CD14-positive monocyte (primary cell): Measurements from ENCODE around the gene VAT1L. TPM values are rescaled to one million over a fixed set of nuclear protein-coding genes. Genes with fewer than 3 reads are reported as not detected.

Source experiments
- DNase-seq, 3 donors: peaks; one replicate each; pipeline ENCODE4 v3.0.0-alpha.2; 2011 to 2022
- H2AFZ ChIP-seq: 2 replicates; pipeline ENCODE4 v1.6.0; 2012; ENCODE audit warnings: mild to moderate bottlenecking, low read depth, low read length, inconsistent platforms; ENCODE audit not compliant: insufficient read depth, poor library complexity, severe bottlenecking
- H3K27ac ChIP-seq, 2 donors: 1 replicate in 1 of 2; 2 replicates in 1 of 2; pipeline ENCODE4 v1.5.1; 2012 to 2013; ENCODE audit warnings: low read length in 2 of 2, control low read depth in 1 of 2, inconsistent platforms in 1 of 2, low read depth in 1 of 2, mild to moderate bottlenecking in 1 of 2
- H3K27me3 ChIP-seq, 2 donors: one replicate each; pipeline versions ENCODE4 v1.6.0 to v1.6.1; 2011 to 2013; ENCODE audit warnings: low read length in 2 of 2; ENCODE audit not compliant: control insufficient read depth in 2 of 2, insufficient read depth in 2 of 2
- H3K36me3 ChIP-seq, 2 donors: replicated peaks in 1 of 2; 1 replicate in 1 of 2; 2 replicates in 1 of 2; pipeline versions ENCODE4 v1.5.1 to v1.6.1; 2012 to 2013; ENCODE audit warnings: low read length in 2 of 2, control low read depth in 1 of 2, inconsistent platforms in 1 of 2, mild to moderate bottlenecking in 1 of 2; ENCODE audit not compliant: insufficient read depth in 2 of 2, control insufficient read depth in 1 of 2
- H3K4me1 ChIP-seq, 2 donors: 1 replicate in 1 of 2; 2 replicates in 1 of 2; pipeline versions ENCODE4 v1.5.1 to v1.6.1; 2012 to 2013; ENCODE audit warnings: low read length in 2 of 2, control low read depth in 1 of 2, inconsistent platforms in 1 of 2, mild to moderate bottlenecking in 1 of 2, moderate library complexity in 1 of 2; ENCODE audit not compliant: insufficient read depth in 2 of 2, control insufficient read depth in 1 of 2
- H3K4me2 ChIP-seq: replicated peaks from 2 replicates; pipeline ENCODE3; 2012; ENCODE audit warnings: low read length, moderate library complexity, mild to moderate bottlenecking; ENCODE audit not compliant: poor library complexity, severe bottlenecking; ENCODE audit errors: extremely low read depth
- H3K4me3 ChIP-seq, 3 experiments: fragments of 200-600 bp in 1 of 3; sonication (generic) in 1 of 3; replicated peaks in 1 of 3; 1 replicate in 2 of 3; 2 replicates in 1 of 3; pipeline ENCODE4 v1.5.1; 2011 to 2013; ENCODE audit warnings: low read length in 3 of 3, mild to moderate bottlenecking in 3 of 3, control low read depth in 2 of 3, low read depth in 2 of 3, inconsistent platforms in 1 of 3, moderate library complexity in 1 of 3
- H3K79me2 ChIP-seq: 2 replicates; pipeline ENCODE4 v1.6.0; 2012; ENCODE audit warnings: mild to moderate bottlenecking, control low read depth, inconsistent platforms, low read length, moderate library complexity; ENCODE audit not compliant: insufficient read depth
- H3K9ac ChIP-seq: 2 replicates; pipeline ENCODE4 v1.6.0; 2017; ENCODE audit warnings: low read length, mild to moderate bottlenecking; ENCODE audit not compliant: insufficient read depth, poor library complexity, severe bottlenecking
- H3K9me3 ChIP-seq, 2 donors: replicated peaks in 1 of 2; 1 replicate in 1 of 2; 2 replicates in 1 of 2; pipeline versions ENCODE4 v1.5.1 to v1.6.1; 2012 to 2013; ENCODE audit warnings: low read length in 2 of 2, control low read depth in 1 of 2; ENCODE audit not compliant: control insufficient read depth in 1 of 2, insufficient read depth in 1 of 2
- H4K20me1 ChIP-seq: 2 replicates; pipeline ENCODE4 v1.6.0; 2012; ENCODE audit warnings: mild to moderate bottlenecking, low read length, control low read depth, moderate library complexity; ENCODE audit not compliant: insufficient read depth
- H3K27ac Mint-ChIP-seq, 7 donors: one replicate each; pipeline ENCODE4 v1.8.0; 2020; ENCODE audit warnings: mild to moderate bottlenecking in 7 of 7, mixed read lengths in 7 of 7, moderate library complexity in 6 of 7, inconsistent platforms in 2 of 7
- H3K27me3 Mint-ChIP-seq, 3 donors: one replicate each; pipeline ENCODE4 v1.8.0; 2021 to 2022; ENCODE audit warnings: low read depth in 3 of 3, mild to moderate bottlenecking in 3 of 3, mixed read lengths in 3 of 3, moderate library complexity in 3 of 3, inconsistent platforms in 1 of 3
- H3K36me3 Mint-ChIP-seq, 2 donors: one replicate each; pipeline ENCODE4 v1.8.0; 2020; ENCODE audit warnings: mixed read lengths in 2 of 2, inconsistent platforms in 1 of 2, mild to moderate bottlenecking in 1 of 2
- H3K4me1 Mint-ChIP-seq: one replicate; pipeline ENCODE4 v1.8.0; 2020; ENCODE audit warnings: mild to moderate bottlenecking, mixed read lengths
- H3K4me3 Mint-ChIP-seq, 2 donors: one replicate each; pipeline ENCODE4 v1.8.0; 2020; ENCODE audit warnings: mild to moderate bottlenecking in 2 of 2, mixed read lengths in 2 of 2, moderate library complexity in 1 of 2
- H3K9me3 Mint-ChIP-seq, 7 donors: one replicate each; pipeline ENCODE4 v1.8.0; 2020 to 2022; ENCODE audit warnings: mixed read lengths in 7 of 7, mild to moderate bottlenecking in 6 of 7, moderate library complexity in 6 of 7, inconsistent platforms in 2 of 7
- WGBS: methylation state at CpG from one replicate; pipeline ENCODE4 v1.1.5; 2013; ENCODE audit warnings: missing lambda C conversion rate; ENCODE audit not compliant: insufficient coverage; 5-methylcytosine and 5-hydroxymethylcytosine counted together
- intact Hi-C, 2 donors: fragments of 100-400 bp; cut with micrococcal nuclease; formaldehyde crosslinking; loops; one replicate each; pipeline versions ENCODE4 v1.15.0 to v1.15.1; 2023
- polyA plus RNA-seq, 3 donors: library from polyadenylated mRNA; depleted of rRNA in 1 of 3; unstranded in 2 of 3; stranded (reverse) in 1 of 3; fragments of 300-500 nt in 2 of 3; fragments of >200 nt in 1 of 3; fragmentation: Illumina TruSeq in 2 of 3; gene quantifications; 1 replicate in 2 of 3; 2 replicates in 1 of 3; pipeline ENCODE4 v1.2.3, GENCODE V29; 2012 to 2021
- TF ChIP-seq, protein P1 (sequence below): fragments of 200-600 bp; IDR thresholded peaks from one replicate; pipeline ENCODE4 v1.8.0; 2022; ENCODE audit warnings: antibody characterized with exemption, mild to moderate bottlenecking

VAT1L gene
- polyA plus RNA-seq, 3 donors: not detected

DNA sequence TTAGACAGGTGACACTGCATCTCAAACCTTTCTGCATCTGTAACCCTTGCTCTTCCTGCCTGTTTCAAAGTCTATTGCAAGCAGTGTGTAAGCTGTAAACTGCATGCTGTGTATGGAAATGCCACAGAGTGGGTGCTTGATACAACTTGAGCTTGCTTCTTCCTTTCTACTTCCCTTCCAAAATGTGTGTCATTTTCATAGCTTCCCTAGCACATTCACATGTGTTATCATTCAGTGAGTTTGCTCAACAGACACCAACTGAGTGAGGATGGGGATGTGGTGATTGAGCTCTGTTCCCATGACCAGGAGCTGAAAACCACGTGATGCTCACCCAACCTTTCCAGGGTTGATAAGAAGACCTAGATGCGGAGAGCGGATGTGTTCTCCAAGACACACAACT lies 111.1 kb downstream of the VAT1L start:
- H3K27me3 ChIP-seq: no peaks in the 10 kb centered on the region
- H3K4me2 ChIP-seq: no peak overlapping the region
- no peaks in the 10 kb centered on the region for H3K36me3 ChIP-seq
- no peaks in the 10 kb centered on the region for H3K4me1 ChIP-seq
- H3K79me2 ChIP-seq: no peaks in the 10 kb centered on the region
- peaks cover 0 to 2% (median 0%) of the 10 kb centered on the region in 7 donors for H3K9me3 Mint-ChIP-seq
- no peaks in the 10 kb centered on the region for H3K36me3 Mint-ChIP-seq
- H3K4me1 Mint-ChIP-seq: no peaks in the 10 kb centered on the region
- H4K20me1 ChIP-seq: no peaks in the 10 kb centered on the region
- H3K27ac ChIP-seq: no peak overlapping the region
- no peak overlapping the region for H2AFZ ChIP-seq
- H3K9ac ChIP-seq: no peak overlapping the region
- no peaks in the 10 kb centered on the region for H3K9me3 ChIP-seq
- H3K4me3 ChIP-seq: no peak overlapping the region
- intact Hi-C loops: no loop called here
- TF ChIP-seq, protein P1, sequence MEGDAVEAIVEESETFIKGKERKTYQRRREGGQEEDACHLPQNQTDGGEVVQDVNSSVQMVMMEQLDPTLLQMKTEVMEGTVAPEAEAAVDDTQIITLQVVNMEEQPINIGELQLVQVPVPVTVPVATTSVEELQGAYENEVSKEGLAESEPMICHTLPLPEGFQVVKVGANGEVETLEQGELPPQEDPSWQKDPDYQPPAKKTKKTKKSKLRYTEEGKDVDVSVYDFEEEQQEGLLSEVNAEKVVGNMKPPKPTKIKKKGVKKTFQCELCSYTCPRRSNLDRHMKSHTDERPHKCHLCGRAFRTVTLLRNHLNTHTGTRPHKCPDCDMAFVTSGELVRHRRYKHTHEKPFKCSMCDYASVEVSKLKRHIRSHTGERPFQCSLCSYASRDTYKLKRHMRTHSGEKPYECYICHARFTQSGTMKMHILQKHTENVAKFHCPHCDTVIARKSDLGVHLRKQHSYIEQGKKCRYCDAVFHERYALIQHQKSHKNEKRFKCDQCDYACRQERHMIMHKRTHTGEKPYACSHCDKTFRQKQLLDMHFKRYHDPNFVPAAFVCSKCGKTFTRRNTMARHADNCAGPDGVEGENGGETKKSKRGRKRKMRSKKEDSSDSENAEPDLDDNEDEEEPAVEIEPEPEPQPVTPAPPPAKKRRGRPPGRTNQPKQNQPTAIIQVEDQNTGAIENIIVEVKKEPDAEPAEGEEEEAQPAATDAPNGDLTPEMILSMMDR: no peak
- H3K27me3 Mint-ChIP-seq: peaks cover 0 to 3% (median 1%) of the 10 kb centered on the region in 3 donors
- H3K27ac Mint-ChIP-seq: no peak overlapping the region
- no peak for DNase-seq
- no peak overlapping the region for H3K4me3 Mint-ChIP-seq
- WGBS: 100% methylated on average over 2 of the region's 3 CpGs

DNA sequence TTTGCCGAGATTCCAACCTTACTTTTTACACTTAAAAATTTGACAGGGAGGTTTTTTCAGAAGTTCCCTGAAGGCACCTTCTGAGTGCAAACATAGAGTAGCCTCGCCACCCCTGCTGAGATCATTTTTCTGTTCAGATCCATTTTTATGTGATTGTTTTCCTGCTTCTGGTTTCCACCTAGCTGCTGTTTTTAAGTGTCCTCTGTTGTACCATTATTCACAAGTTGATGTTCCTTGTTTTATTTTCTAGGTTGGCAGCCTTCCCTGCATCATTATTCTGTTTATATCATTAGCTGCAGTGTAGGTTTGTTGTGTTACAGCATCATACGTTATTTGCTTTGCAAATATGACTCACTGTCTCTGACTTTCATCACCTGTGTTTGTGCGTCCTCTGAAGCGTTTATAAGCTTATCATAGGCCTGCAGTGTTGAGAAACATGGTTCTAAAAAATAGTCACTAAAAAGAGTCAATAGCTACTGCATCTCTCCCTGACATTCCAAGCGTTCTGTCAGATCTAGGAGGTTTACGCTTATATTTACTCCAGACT lies 117.1 kb downstream of the VAT1L start:
- H4K20me1 ChIP-seq: no peaks in the 10 kb centered on the region
- no peaks in the 10 kb centered on the region for H3K9me3 ChIP-seq
- peaks cover 0 to 5% (median 3%) of the 10 kb centered on the region in 3 donors for H3K27me3 Mint-ChIP-seq

More for the DNA sequence above, 117.1 kb downstream of the VAT1L start:
- Mint-ChIP-seq H3K4me3 (no peak overlapping the region), H3K9me3 (peaks cover 0 to 2% (median 0%) of the 10 kb centered on the region in 7 donors), H3K36me3 (no peaks in the 10 kb centered on the region), H3K4me1 (no peaks in the 10 kb centered on the region), H3K27ac (no peak overlapping the region)
- Histone ChIP-seq H3K27me3 (no peaks in the 10 kb centered on the region), H3K79me2 (no peaks in the 10 kb centered on the region), H2AFZ (no peak overlapping the region), H3K4me2 (no peak overlapping the region), H3K27ac (no peak overlapping the region), H3K9ac (no peak overlapping the region), H3K4me1 (no peaks in the 10 kb centered on the region), H3K36me3 (no peaks in the 10 kb centered on the region), H3K4me3 (no peak overlapping the region)
- intact Hi-C loops: no loop called here
- TF ChIP-seq, protein P1: no peak
- 80% methylated on average over 1 of the region's 7 CpGs for WGBS
- DNase-seq: no peak
